OCI-LY3 (cell line): Measurements from ENCODE around the gene CHD5.

Experiments
- CTCF ChIP-seq: fragments of 200-600, 300-600 bp; sonication (generic); IDR thresholded peaks from 2 replicates; pipeline ENCODE4 v1.5.1; 2014; ENCODE audit warnings: antibody characterized with exemption, low read length, low read depth
- EZH2phosphoT487 ChIP-seq: fragments of 200-600 bp; shearing (Covaris generic); IDR thresholded peaks from 2 replicates; pipeline ENCODE4 v1.6.1; 2018; ENCODE audit warnings: antibody characterized with exemption, mixed run types, low read depth

GRCh38 chr1:6166221-6166620 is 13.9 kb downstream of the CHD5 start:
- no peak for TF ChIP-seq CTCF
- no peak for TF ChIP-seq EZH2phosphoT487
